Ascending aorta (tissue), 2 donors: ENCODE results near the gene GPATCH8. TPM values are rescaled to one million over a fixed set of nuclear protein-coding genes. Genes with fewer than 3 reads are reported as not detected.

ENCODE experiments used
- DNase-seq, 2 donors: peaks; one replicate each; pipeline ENCODE4 v3.0.0-alpha.2; 2019; ENCODE audit warnings: low spot score in 2 of 2
- H3K27ac ChIP-seq, 2 donors: fragments of 200-600 bp; sonication (generic); one replicate each; pipeline ENCODE4 v1.5.1; 2016 to 2017; ENCODE audit warnings: mild to moderate bottlenecking in 1 of 2
- H3K27me3 ChIP-seq: fragments of 200-600 bp; sonication (generic); one replicate; pipeline ENCODE4 v1.5.1; 2017
- H3K36me3 ChIP-seq, 2 donors: fragments of 200-600 bp; sonication (generic); one replicate each; pipeline ENCODE4 v1.5.1; 2016
- H3K4me1 ChIP-seq, 2 donors: fragments of 200-600 bp; sonication (generic); one replicate each; pipeline ENCODE4 v1.5.1; 2016 to 2017; ENCODE audit warnings: mild to moderate bottlenecking in 1 of 2
- H3K4me3 ChIP-seq, 2 donors: fragments of 200-600 bp; sonication (generic); one replicate each; pipeline ENCODE4 v1.5.1; 2016 to 2017; ENCODE audit warnings: mild to moderate bottlenecking in 1 of 2
- H3K9me3 ChIP-seq, 2 donors: fragments of 200-600 bp; sonication (generic); one replicate each; pipeline ENCODE4 v1.5.1; 2016
- CTCF ChIP-seq, 3 experiments: fragments of 200-600 bp in 2 of 3; fragments of 450-650 bp in 1 of 3; sonication (generic) in 2 of 3; IDR thresholded peaks; one replicate each; pipeline ENCODE4 v1.5.1; 2016 to 2019; ENCODE audit warnings: antibody characterized with exemption in 3 of 3, mild to moderate bottlenecking in 1 of 3, moderate library complexity in 1 of 3
- intact Hi-C: fragments of 100-400 bp; cut with DNase I; formaldehyde crosslinking; loops from one replicate; pipeline ENCODE4 v1.15.1; 2023
- total RNA-seq: library from RNA; depleted of rRNA; stranded (reverse); fragments of >200 nt; gene quantifications from one replicate; pipeline ENCODE4 v1.1.0, GENCODE V29; 2016

Gene GPATCH8
- total RNA-seq, 1 donor from 2014 or later: 13.3 TPM

DNA sequence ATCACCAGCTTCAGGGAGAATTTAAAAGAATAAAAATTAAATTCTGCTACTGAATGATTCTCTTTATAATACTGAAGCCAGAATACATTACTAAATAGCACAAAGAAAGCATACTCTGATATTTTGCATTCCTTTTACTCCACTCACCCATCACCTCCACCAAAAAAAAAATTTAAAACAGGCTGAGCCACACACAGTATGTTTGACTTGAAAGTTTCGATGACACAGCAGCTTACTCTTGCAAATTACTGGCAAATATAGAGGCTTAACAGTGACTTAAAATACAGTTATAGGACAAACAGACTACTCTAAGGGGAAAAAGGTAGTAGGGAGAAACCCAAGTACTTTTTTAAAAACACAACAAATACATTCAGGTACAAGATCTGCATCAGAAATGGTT, 39.2 kb downstream of the GPATCH8 start:
- H3K27me3 ChIP-seq: no peaks in the 10 kb centered on the region
- no peak overlapping the region for H3K4me3 ChIP-seq
- no peak for DNase-seq
- H3K4me1 ChIP-seq: peaks cover 5 to 29% of the 10 kb centered on the region in 2 donors
- intact Hi-C loops: no loop called here
- H3K9me3 ChIP-seq: no peaks in the 10 kb centered on the region
- peaks cover 0 to 22% of the 10 kb centered on the region in 2 donors for H3K36me3 ChIP-seq
- no peak for TF ChIP-seq CTCF (IDR thresholded peaks at IDR 0.05)
- H3K27ac ChIP-seq: peak overlapping the region in 1 of 2 donors; percentile 30

DNA sequence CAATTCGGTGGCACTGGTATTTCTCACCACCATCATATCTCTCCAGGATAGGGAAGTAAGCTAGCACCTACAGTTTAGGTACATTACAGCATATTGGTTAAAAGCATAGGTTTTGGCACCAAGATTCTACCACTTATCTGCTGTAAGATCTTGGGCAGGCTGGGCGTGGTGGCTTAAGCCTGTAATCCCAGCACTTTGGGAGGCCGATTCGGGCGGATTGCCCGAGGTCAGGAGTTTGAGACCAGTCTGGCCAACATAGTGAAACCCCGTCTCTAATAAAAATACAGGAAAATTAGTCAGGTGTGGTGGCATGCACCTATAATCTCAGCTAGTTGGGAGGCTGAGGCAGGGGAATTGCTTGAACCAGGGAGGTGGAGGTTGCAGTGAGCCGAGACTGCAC, 51.4 kb downstream of the GPATCH8 start:
- intact Hi-C loops: no loop called here
- Histone ChIP-seq H3K9me3 (no peaks in the 10 kb centered on the region), H3K27me3 (no peaks in the 10 kb centered on the region), H3K36me3 (peaks cover 7 to 8% of the 10 kb centered on the region in 2 donors), H3K4me1 (no peaks in the 10 kb centered on the region), H3K27ac (no peak overlapping the region), H3K4me3 (no peak overlapping the region)
- no peak for TF ChIP-seq CTCF (IDR thresholded peaks at IDR 0.05)
- no peak for DNase-seq

DNA sequence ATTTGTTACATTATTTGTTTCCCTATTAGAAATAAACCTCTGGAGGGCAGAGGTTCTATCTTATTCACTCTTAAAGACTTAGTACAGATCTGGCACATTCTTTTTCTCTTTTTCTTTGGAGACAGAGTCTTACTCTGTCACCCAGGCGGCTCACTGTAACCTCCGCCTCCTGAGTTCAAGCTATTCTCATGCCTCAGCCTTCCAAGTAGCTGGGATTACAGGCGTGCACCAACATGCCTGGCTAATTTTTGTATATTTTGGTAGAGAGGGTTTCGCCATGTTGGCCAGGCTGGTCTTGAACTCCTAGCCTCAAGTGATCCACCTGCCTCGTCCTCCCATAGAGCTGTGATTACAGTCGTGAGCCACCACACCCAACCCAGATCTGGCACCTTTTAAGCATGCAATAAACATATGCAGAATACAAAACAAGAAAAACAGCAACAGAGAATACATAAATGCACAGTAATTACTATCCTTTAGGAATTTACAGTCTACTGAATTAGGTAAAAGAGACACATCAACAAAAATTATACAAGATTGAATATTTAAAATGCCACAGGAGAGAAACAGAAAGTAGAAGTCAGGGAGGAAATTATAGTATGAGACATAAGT, 52.1 kb downstream of the GPATCH8 start:
- Histone ChIP-seq H3K4me1 (no peaks in the 10 kb centered on the region), H3K27ac (no peak overlapping the region), H3K9me3 (no peaks in the 10 kb centered on the region), H3K4me3 (no peak overlapping the region), H3K36me3 (peaks cover 7 to 8% of the 10 kb centered on the region in 2 donors), H3K27me3 (no peaks in the 10 kb centered on the region)
- DNase-seq: no peak
- no peak for TF ChIP-seq CTCF (IDR thresholded peaks at IDR 0.05)
- intact Hi-C loops: no loop called here

DNA sequence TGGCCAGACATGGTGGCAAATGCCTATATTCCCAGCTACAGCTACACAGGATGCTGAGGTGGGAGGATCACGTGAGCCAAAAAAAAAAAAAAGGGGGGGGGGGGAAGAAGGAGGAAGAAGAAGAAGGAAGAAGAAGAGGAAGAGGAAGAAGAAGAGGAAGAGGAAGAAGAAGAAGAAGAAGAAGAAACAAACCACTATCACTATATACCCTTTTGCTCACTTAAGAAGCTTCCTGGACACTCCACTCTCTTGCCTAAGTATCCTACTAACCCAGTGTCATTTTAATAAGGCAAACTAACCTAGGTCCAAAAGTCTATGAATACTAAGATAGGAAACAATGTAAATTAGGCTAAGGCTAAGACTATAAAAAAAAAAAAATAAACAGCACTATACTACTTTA, 54.8 kb downstream of the GPATCH8 start:
- DNase-seq: no peak
- intact Hi-C loops: no loop called here
- H3K9me3 ChIP-seq: no peaks in the 10 kb centered on the region
- no peaks in the 10 kb centered on the region for H3K36me3 ChIP-seq
- H3K4me1 ChIP-seq: no peaks in the 10 kb centered on the region
- no peak overlapping the region for H3K4me3 ChIP-seq
- no peaks in the 10 kb centered on the region for H3K27me3 ChIP-seq
- TF ChIP-seq CTCF (IDR thresholded peaks at IDR 0.05): no peak
- no peak overlapping the region for H3K27ac ChIP-seq

DNA sequence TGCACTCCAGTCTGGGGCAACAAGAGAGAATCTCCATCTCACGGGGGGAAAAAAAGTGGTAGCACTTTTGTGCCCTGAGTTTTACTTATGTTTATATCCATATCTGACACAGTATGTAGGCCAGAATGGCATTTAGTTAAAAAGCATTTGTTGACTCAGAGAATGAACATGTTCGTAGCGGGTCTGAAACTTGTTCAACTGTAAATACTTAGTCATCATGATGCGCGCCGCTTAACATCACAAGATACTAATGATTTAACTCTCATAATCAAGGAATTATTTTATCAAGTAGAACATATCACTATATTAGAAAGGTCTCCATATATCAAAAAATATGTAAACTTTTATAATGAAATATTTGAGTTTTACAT, 58.5 kb downstream of the GPATCH8 start:
- H3K9me3 ChIP-seq: no peaks in the 10 kb centered on the region
- H3K36me3 ChIP-seq: no peaks in the 10 kb centered on the region
- H3K4me3 ChIP-seq: no peak overlapping the region
- H3K4me1 ChIP-seq: no peaks in the 10 kb centered on the region
- no peak for DNase-seq
- intact Hi-C loops: no loop called here
- no peaks in the 10 kb centered on the region for H3K27me3 ChIP-seq
- TF ChIP-seq CTCF (IDR thresholded peaks at IDR 0.05): no peak
- no peak overlapping the region for H3K27ac ChIP-seq

DNA sequence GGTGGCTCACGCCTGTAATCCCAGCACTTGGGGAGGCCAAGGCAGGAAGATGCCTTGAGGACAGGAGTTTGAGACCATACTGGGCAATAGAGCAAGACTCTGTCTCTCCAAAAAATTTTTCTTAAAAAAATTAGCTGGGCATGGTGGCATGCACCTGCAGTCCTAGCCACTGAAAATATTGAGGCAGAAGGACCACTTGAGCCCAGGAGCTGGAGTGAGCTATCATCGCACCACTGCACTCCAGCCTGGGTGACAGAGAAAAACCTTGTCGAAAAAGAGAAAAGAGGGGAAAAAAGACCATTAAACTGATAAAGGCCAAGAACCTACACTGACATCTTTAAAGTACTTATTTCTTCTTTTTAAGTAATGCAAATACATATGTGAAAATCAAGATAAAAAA, 60.4 kb downstream of the GPATCH8 start:
- H3K27ac ChIP-seq: no peak overlapping the region
- H3K4me1 ChIP-seq: no peaks in the 10 kb centered on the region
- H3K4me3 ChIP-seq: no peak overlapping the region
- intact Hi-C loops: no loop called here
- no peaks in the 10 kb centered on the region for H3K9me3 ChIP-seq
- H3K36me3 ChIP-seq: no peaks in the 10 kb centered on the region
- DNase-seq: no peak
- no peaks in the 10 kb centered on the region for H3K27me3 ChIP-seq
- TF ChIP-seq CTCF (IDR thresholded peaks at IDR 0.05): no peak
